SK-MEL-5 (cell line): ENCODE data around the gene PTGDR. TPM values are rescaled to one million over a fixed set of nuclear protein-coding genes. Genes with fewer than 3 reads are reported as not detected.

Experiments used
- DNase-seq: peaks from one replicate; pipeline ENCODE4 v3.0.0-alpha.2; 2016; ENCODE audit warnings: low read depth, low spot score
- in situ Hi-C: cut with HindIII; loops from 2 replicates; pipeline ENCODE4 v1.10.0; 2016; ENCODE audit warnings: low sequenced_read_pairs, high pct_unique_total_duplicates, low pct_unique_long_range_greater_than_20kb
- total RNA-seq: library from RNA; depleted of rRNA; stranded (reverse); fragments of >200 nt; shearing (Covaris generic); gene quantifications from 2 replicates; pipeline ENCODE4 v1.2.3, GENCODE V29; 2014

The PTGDR gene
- total RNA-seq, 1 experiment from 2014 or later, result not detected

DNA sequence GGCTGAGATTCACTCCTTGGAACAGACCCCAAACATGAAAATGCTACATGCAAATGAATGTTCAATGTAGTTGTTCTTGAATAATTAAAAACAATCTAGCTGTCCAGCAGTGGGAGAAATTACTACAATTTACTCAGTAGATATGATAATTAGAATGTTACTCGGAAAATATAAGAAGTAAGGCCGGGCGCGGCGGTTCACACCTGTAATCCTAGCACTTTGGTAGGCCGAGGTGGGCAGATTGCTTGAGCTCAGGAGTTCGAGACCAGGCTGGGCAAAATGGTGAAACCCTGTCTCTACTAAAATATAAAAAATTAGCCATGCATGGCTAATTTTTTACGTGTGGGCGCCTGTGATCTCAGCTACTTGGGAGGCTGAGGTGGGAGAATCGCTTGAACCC, 31.3 kb downstream of the PTGDR start:
- in situ Hi-C loops, result no loop called here
- no peak for DNase-seq

DNA sequence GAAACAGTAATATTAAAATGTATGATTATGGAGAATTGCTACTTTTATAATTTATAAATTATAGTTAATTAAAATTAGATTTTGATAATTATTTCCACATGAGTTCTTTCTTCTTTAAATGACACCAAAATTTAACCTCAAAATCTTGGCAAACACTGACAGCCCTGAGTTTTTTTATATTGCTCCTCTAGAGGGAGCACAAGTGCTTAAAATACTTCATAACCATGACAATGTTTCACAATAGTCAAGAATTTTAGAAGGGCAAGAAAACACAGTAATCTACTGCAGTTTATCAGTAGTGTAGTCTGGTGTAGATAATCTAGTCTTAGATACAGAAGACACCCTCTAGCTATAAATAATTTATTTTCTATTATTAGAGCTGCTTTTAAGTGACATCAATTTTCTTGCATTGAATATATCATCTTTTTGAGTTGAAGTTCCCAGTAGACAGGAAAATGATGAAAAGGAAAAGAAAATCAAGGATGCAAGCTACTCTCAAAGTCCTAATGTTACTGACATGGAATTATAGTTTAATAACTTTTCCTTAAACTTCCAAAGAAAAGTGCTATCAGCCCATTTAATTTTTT, 32.3 kb downstream of the PTGDR start:
- peak; percentile 63 for DNase-seq

DNA sequence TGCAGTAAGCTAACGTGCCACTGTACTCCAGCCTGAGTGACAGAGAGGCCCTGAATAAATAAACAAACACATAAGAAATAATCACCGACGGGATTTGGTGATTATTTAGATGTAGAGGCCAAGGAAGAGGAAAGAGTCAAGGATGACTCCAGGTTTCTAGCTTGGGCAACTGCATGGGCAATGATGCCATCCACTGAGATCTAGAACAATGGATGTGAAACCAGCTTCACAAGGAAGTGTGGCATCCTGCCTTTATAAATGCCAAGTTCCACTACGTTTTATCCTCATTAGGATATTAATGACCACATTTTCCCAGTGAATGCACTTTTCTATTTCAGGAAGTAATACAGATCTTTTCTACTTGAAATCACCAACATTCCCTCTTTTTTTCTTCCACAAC, 35.7 kb downstream of the PTGDR start:
- DNase-seq, result no peak
- in situ Hi-C loops, result no loop called here

More for the DNA sequence above, 32.3 kb downstream of the PTGDR start:
- in situ Hi-C loops, result no loop called here

DNA sequence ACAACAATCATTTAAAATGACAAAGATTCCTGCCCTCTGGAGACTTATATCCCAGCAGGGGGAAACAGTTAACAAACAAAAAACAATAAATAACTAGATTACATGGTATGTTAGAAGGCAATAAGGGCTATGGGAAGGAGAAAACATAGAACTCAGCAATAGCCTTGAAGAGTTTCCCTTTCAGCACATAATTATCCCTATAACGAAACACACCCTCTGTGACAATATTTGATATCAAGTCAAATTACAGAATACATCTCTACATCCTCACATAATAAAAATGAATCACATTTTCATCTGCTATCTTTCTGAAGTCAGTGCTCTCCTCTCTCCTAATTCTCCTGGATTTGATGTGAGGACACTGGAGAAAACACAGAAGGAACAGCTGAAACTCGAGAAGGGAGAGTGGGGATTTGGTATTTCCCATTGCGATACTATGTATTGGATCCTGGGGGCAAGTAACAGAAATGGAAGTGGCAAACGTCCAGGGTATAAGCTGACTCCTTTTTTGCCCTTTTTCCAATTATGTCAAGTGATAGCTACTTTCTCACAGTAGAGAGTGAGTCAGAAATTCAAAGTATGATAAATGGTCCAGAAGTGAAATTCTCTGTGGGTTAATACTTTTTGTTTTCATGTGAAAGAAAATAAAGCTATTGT, 36.9 kb downstream of the PTGDR start:
- in situ Hi-C loops, result no loop called here

DNA sequence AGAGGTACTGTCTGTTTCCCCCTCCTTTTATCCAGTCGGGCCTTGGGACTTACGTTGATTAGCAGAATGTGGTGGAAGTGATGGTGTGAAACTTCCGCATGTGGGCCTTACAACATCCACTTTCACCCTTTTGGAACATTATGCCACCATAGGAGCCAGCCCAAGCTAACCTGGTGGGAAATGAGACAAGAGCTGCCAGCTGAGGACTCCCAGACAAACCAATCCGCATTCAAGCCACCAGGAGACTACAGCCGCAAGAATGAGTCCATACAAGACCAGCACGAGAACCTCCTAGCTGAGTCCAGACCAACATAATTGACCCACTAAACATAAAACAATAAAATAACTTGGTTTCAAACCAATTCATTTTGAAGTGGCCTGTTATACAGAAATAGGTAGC, 37.5 kb downstream of the PTGDR start:
- in situ Hi-C loops, result no loop called here

More for the DNA sequence above, 36.9 kb downstream of the PTGDR start:
- no peak for DNase-seq

DNA sequence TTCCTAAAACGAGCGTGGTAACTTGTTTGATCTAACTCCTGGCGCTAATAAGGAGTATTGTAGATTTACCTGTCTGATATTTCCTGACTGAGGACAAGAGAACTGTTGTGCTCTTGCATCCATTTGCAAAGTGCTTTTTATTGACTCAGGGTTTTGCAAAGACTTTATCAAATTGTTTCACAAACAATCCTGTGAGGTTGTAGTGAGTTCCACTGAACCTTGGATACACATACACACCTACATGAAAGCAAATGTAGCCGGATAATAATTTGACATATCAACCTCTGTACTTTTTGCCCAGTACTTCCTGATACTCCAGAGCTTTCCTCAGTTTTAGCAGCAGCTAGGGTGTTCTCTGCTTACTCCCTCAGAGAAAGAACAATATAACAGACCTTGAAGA, 39.9 kb downstream of the PTGDR start:
- no peak for DNase-seq
- in situ Hi-C loops, result no loop called here

More for the DNA sequence above, 37.5 kb downstream of the PTGDR start:
- DNase-seq, result no peak

DNA sequence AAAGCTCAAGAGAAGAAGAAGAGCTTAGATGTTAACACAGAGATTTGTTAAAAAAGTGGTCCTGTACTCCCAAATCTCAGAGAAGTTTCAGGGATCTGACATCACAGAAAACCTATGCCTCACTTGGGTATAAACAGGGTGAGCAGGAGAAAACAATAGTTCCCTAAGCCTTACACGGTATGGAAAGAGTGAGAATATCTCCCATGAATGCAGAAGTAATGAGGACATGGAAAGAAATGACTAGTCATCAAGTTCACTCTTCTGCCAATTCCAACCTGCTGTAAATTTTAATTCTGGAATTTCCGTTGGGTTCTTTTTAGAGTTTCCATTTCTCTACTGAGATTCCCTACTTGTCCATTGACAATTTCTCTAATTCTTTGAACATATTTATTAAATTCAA, 40.4 kb downstream of the PTGDR start:
- DNase-seq, result no peak
- in situ Hi-C loops, result no loop called here

DNA sequence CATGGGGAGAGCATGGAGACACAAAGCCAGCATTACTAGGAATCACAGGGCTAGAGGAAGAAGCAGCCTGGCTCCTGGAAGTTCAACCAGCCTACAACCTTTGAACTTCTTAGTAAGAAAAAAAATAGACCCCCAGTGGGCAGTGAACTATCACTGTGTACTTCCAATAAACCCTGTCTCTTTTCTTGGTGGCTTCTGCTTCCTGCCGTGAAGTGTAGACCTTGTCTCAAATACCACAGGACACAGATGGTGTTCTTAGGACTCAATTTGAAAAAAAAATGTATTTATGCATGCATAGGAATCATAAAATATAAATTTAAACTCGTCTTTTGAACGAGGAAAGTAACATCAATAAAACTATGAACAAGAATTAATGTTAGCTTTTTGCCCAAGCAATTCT, 43.0 kb downstream of the PTGDR start:
- no peak for DNase-seq
- in situ Hi-C loops, result no loop called here

DNA sequence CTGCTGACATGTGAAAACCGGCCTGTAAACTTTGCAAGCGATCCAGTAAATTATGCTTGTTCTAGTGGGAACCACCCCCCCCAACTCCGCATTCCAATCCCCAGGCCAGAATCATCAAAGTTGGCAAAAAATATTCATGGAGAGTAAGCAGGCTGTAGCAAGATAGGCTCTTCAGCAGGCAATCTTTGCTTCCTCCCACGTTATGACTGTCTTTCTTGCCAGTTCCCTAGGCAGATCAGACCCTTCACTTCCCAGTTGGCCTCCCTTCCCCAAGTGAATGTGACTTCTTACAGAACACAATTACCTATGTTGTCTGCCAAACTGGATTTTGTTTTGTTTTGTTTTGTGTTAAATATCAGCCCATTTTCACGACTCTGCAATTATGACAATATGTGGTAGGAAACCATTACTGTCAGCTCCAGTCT, 45.4 kb downstream of the PTGDR start:
- in situ Hi-C loops, result no loop called here
- DNase-seq, result no peak

DNA sequence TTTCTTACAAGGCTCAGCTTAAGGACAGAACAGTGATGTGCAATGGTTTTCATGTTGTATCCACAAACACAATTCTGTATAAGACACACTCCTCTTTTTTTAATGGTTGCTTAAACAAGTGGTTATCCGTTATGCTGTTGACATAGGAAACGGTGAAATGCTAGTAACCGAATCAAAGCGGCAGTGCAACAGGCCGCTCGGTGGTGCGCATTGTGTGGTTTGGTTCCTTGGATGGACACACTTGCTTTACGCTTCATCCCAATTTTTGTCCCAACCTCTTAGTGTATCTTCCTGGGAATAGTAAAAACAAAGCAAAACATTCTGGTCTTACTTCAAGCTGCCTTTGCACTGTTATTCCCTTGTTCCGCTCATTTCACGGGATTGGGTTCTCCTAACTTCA, 46.0 kb downstream of the PTGDR start:
- in situ Hi-C loops, result no loop called here
- DNase-seq, result no peak

DNA sequence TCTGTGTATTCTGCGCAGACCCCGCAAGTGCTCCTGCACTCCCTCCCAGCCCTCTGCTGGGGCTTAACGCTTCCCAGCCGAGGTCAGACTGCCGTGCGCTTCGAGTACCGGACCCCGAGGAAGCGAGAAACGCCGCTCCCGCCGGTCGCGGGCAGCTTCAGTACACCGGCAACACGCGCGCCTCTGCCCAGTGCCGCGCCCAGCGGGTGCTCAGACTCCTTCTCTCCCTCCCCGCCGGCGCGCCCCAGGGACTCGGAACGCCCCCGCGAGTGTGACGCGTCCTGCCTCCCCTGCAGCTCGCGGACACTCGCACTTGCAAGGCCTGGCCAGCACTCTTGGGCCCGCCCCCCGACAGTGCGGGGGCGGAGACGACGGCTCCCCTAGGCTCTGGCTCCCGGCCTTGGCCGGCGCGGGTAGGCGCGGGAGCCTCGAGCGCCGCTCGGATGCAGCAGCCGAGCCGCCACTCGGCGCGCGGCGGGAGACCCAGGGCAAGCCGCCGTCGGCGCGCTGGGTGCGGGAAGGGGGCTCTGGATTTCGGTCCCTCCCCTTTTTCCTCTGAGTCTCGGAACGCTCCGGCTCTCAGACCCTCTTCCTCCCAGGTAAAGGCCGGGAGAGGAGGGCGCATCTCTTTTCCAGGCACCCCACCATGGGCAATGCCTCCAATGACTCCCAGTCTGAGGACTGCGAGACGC, 46.6 kb downstream of the PTGDR start, which contains the start of gene PTGER2:
TSS of gene PTGER2 (plus strand) at position 410 of the 692 bp plus-strand sequence. CDS start at position 647, 237 bp downstream.
- in situ Hi-C loops, result no loop called here
- peak; percentile 3 for DNase-seq

DNA sequence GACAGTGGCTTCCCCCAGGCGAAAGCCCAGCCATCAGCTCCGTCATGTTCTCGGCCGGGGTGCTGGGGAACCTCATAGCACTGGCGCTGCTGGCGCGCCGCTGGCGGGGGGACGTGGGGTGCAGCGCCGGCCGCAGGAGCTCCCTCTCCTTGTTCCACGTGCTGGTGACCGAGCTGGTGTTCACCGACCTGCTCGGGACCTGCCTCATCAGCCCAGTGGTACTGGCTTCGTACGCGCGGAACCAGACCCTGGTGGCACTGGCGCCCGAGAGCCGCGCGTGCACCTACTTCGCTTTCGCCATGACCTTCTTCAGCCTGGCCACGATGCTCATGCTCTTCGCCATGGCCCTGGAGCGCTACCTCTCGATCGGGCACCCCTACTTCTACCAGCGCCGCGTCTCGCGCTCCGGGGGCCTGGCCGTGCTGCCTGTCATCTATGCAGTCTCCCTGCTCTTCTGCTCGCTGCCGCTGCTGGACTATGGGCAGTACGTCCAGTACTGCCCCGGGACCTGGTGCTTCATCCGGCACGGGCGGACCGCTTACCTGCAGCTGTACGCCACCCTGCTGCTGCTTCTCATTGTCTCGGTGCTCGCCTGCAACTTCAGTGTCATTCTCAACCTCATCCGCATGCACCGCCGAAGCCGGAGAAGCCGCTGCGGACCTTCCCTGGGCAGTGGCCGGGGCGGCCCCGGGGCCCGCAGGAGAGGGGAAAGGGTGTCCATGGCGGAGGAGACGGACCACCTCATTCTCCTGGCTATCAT, 47.3 kb downstream of the PTGDR start:
- in situ Hi-C loops, result no loop called here

DNA sequence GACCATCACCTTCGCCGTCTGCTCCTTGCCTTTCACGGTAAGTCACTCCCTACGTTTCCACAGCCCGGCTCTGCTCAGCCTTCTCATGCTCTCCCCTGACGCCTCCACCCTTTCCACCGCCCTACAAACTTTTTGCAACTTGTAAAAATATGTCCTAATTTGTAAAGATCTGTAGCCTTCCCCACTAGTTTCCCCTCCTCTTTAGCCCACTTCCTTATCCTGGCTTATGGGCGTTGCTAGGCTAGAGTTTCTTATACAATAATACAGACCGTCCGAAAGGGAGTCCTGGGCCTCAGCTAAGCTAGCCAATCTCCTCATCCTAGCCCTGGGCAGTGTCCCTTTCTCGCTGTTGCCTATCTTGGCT, 47.8 kb downstream of the PTGDR start:
- DNase-seq, result no peak
- in situ Hi-C loops, result no loop called here

More for the DNA sequence above, 47.3 kb downstream of the PTGDR start:
- DNase-seq, result no peak

DNA sequence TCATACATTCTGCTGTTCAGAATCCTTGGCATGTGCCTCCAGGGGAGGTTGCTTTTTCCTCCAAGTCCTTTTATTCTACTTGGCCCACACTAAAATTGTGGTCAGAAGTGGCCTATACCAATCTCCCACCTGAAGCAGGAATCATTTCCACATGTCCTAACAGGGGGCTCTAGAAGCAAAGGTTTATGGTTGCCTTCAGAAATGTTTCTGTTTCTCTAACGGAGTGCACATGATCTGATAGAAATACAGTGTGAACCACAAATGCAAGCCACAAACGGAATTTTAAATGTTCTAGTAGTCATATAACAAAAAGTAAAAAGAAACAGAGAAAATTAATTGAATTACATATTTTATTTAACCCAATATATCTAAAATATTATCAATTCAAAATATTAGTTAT, 50.6 kb downstream of the PTGDR start:
- in situ Hi-C loops, result no loop called here
- DNase-seq, result no peak

DNA sequence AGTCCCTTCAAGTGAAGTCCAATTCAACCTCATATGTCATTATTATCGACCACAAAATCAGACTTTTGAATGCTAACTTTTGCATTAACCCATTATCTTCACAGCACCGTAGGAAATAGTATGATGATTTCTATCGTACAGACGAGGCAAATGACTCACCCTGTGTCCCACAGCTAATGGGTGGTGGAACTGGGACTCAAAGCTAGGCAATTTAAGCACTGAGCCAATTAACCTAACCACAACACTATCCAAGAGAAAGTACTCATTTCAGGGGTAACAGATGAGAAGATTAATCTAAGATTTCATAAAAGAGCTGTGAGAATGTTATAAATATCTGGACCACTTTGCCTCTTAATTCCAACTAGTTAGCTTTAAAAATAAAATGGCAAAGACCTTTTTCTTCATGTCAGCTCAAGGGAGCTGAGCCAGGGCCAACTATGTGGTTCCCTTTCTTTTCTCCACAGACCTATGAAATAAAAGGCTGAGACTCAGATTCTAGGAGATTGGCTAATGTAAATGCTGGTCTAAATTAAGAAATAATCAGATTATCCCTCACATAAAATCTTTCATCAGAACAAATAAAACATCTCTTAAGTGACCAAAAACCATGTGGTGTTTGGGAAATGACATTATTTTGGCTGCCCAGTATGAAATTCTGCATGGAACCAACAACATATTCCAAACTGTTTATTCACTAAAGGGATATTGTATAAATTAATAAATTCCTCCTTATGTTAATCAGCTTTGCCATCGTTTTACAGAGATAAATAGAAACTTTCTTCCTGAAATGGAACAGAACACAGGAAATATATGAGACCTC, 51.5 kb downstream of the PTGDR start:
- no peak for DNase-seq
- in situ Hi-C loops, result no loop called here

DNA sequence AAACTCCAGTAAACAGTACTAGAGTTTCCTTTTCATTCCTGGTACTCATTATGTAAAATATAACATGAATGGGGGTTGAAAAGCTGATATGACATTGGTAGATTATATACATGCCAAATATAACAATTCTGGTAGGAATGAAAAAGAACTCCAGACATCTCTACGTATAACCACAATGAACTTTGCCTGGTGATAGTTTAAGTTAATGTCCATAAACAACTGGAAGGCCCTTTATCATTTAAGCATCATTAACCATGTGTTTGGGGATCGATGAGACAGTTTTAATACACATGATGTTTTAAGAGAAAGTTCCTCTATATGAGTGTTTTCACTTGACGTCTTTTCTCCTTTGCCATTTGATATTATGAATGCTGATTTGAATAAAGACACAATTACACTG, 52.4 kb downstream of the PTGDR start:
- in situ Hi-C loops, result no loop called here

DNA sequence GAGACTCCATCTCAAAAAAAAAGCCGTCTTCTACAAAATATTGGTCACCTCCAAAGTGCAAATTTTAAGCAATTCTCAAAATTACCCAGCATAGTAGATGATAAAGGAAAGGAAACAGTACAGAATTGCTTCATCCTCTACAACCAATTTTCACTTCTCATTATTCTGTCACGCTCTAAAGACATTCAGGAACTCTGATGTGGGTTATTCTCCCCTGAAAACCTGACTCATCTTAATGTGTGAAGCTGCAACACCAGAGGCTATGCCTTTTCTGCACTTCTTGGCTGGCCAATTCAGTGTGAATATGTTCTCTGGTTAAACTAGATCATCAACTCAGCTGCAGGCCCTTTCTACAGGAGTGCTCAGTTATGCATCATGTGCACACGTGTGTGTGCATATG, 57.6 kb downstream of the PTGDR start:
- in situ Hi-C loops, result no loop called here
- no peak for DNase-seq

More for the DNA sequence above, 52.4 kb downstream of the PTGDR start:
- no peak for DNase-seq
